Astrocyte (in vitro differentiated cells and primary cell): ENCODE data around the gene CCDC88B. TPM values are rescaled to one million over a fixed set of nuclear protein-coding genes. Genes with fewer than 3 reads are reported as not detected.

Experiments
- DNase-seq: peaks from one replicate; pipeline ENCODE4 v3.0.0-alpha.2; 2010; ENCODE audit warnings: low read depth
- FAIRE-seq: peaks from 2 replicates; lab custom pipeline; 2011; peaks lifted over from hg19 to GRCh38; lab: Jason Lieb, UNC
- H2AFZ ChIP-seq: 2 replicates; pipeline ENCODE4 v1.6.0; 2012; ENCODE audit warnings: low read depth, low read length, inconsistent platforms
- H3K27ac ChIP-seq: 2 replicates; pipeline ENCODE4 v1.5.1; 2011; ENCODE audit warnings: low read depth, low read length, inconsistent platforms
- H3K27me3 ChIP-seq: 2 replicates; pipeline ENCODE4 v1.6.0; 2011; ENCODE audit warnings: low read length, inconsistent platforms; ENCODE audit not compliant: insufficient read depth
- H3K36me3 ChIP-seq: 2 replicates; pipeline ENCODE4 v1.5.1; 2011; ENCODE audit warnings: low read length, inconsistent platforms; ENCODE audit not compliant: insufficient read depth
- H3K4me1 ChIP-seq: 2 replicates; pipeline ENCODE4 v1.5.1; 2011; ENCODE audit warnings: low read length, inconsistent platforms; ENCODE audit not compliant: insufficient read depth
- H3K4me2 ChIP-seq: 2 replicates; pipeline ENCODE4 v1.6.0; 2012; ENCODE audit warnings: low read length, inconsistent platforms
- H3K4me3 ChIP-seq: 2 replicates; pipeline ENCODE4 v1.5.1; 2011; ENCODE audit warnings: low read depth, mild to moderate bottlenecking, low read length, inconsistent platforms; ENCODE audit not compliant: insufficient read depth
- H3K79me2 ChIP-seq: 2 replicates; pipeline ENCODE4 v1.6.0; 2012; ENCODE audit warnings: mild to moderate bottlenecking, low read length, inconsistent platforms; ENCODE audit not compliant: insufficient read depth
- H3K9ac ChIP-seq: 2 replicates; pipeline ENCODE4 v1.6.0; 2012; ENCODE audit warnings: mild to moderate bottlenecking, low read length, inconsistent platforms
- H3K9me3 ChIP-seq: 2 replicates; pipeline ENCODE4 v1.5.1; 2012; ENCODE audit warnings: low read depth, mild to moderate bottlenecking, low read length, inconsistent platforms; ENCODE audit not compliant: insufficient read depth
- H4K20me1 ChIP-seq: 2 replicates; pipeline ENCODE4 v1.6.0; 2012; ENCODE audit warnings: low read length, inconsistent platforms; ENCODE audit not compliant: insufficient read depth
- H3K27ac Mint-ChIP-seq: one replicate; pipeline ENCODE4 v1.8.0; 2021; ENCODE audit warnings: mild to moderate bottlenecking, mixed read lengths; ENCODE audit not compliant: unreplicated experiment
- H3K27me3 Mint-ChIP-seq: one replicate; pipeline ENCODE4 v1.8.0; 2021; ENCODE audit warnings: low read depth, mixed read lengths; ENCODE audit not compliant: unreplicated experiment
- H3K36me3 Mint-ChIP-seq: one replicate; pipeline ENCODE4 v1.8.0; 2021; ENCODE audit warnings: low read depth, mixed read lengths; ENCODE audit not compliant: unreplicated experiment
- H3K4me1 Mint-ChIP-seq: one replicate; pipeline ENCODE4 v1.8.0; 2021; ENCODE audit warnings: low read depth, mixed read lengths; ENCODE audit not compliant: unreplicated experiment
- H3K4me3 Mint-ChIP-seq: one replicate; pipeline ENCODE4 v1.8.0; 2021; ENCODE audit warnings: mild to moderate bottlenecking, moderate library complexity, mixed read lengths; ENCODE audit not compliant: unreplicated experiment
- H3K9me3 Mint-ChIP-seq: one replicate; pipeline ENCODE4 v1.8.0; 2021; ENCODE audit warnings: mild to moderate bottlenecking, mixed read lengths; ENCODE audit not compliant: unreplicated experiment
- EZH2 ChIP-seq: IDR thresholded peaks from 2 replicates; pipeline ENCODE4 v1.6.1; 2012; ENCODE audit warnings: mild to moderate bottlenecking, low read length, inconsistent platforms; ENCODE audit not compliant: insufficient read depth
- total RNA-seq: library from RNA; stranded (reverse); gene quantifications from 2 replicates; pipeline ENCODE4 v1.2.1, GENCODE V29; 2021
- TF ChIP-seq, protein P1 (sequence below): IDR thresholded peaks from 2 replicates; pipeline ENCODE4 v1.5.1; 2011; ENCODE audit warnings: low read depth, mild to moderate bottlenecking, inconsistent platforms, low read length, moderate library complexity; ENCODE audit not compliant: insufficient read depth

The CCDC88B gene
- total RNA-seq, 1 donor from 2014 or later: 1.2 TPM

- H3K9me3 Mint-ChIP-seq: no peaks in the 10 kb centered on the region
- peaks cover 3% of the 10 kb centered on the region for H3K36me3 ChIP-seq
- DNase-seq (peak; percentile 98), FAIRE-seq (peak; percentile 98)
- no peaks in the 10 kb centered on the region for H3K27me3 ChIP-seq
- H3K27ac Mint-ChIP-seq: peak within 1 kb of the TSS; percentile 95
- H3K9me3 ChIP-seq: no peaks in the 10 kb centered on the region
- peaks cover 7% of the 10 kb centered on the region for H3K4me1 ChIP-seq
- H3K4me3 Mint-ChIP-seq: peak within 1 kb of the TSS; percentile 96
- peak within 1 kb of the TSS; percentile 82 for H2AFZ ChIP-seq
- peaks cover 20% of the 10 kb centered on the region for H3K4me1 Mint-ChIP-seq
- H3K27me3 Mint-ChIP-seq: no peaks in the 10 kb centered on the region
- H3K36me3 Mint-ChIP-seq: peaks cover 24% of the 10 kb centered on the region
- peak within 1 kb of the TSS; percentile 91 for H3K9ac ChIP-seq
- TF ChIP-seq, protein P1, sequence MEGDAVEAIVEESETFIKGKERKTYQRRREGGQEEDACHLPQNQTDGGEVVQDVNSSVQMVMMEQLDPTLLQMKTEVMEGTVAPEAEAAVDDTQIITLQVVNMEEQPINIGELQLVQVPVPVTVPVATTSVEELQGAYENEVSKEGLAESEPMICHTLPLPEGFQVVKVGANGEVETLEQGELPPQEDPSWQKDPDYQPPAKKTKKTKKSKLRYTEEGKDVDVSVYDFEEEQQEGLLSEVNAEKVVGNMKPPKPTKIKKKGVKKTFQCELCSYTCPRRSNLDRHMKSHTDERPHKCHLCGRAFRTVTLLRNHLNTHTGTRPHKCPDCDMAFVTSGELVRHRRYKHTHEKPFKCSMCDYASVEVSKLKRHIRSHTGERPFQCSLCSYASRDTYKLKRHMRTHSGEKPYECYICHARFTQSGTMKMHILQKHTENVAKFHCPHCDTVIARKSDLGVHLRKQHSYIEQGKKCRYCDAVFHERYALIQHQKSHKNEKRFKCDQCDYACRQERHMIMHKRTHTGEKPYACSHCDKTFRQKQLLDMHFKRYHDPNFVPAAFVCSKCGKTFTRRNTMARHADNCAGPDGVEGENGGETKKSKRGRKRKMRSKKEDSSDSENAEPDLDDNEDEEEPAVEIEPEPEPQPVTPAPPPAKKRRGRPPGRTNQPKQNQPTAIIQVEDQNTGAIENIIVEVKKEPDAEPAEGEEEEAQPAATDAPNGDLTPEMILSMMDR: no peak
- no peak for TF ChIP-seq EZH2
- H3K79me2 ChIP-seq: peaks cover 28% of the 10 kb centered on the region
- H3K4me3 ChIP-seq: peak within 1 kb of the TSS; percentile 84
- H3K4me2 ChIP-seq: peak within 1 kb of the TSS; percentile 99
- H3K27ac ChIP-seq: peak within 1 kb of the TSS; percentile 94
- peaks cover 23% of the 10 kb centered on the region for H4K20me1 ChIP-seq
Measured at GRCh38 chr11:64317325-64317960, 22.6 kb upstream of the CCDC88B start, which contains the start of gene TRMT112. Gene TRMT112, minus strand, starts transcription at chr11:64317559. Its CDS starts 33 bp downstream, at chr11:64317526.

- Mint-ChIP-seq H3K4me3 (peak within 1 kb of the TSS; percentile 96), H3K27me3 (no peaks in the 10 kb centered on the region)
- no peak for FAIRE-seq
Measured at GRCh38 chr11:64317961-64318765, 21.8 kb upstream of the CCDC88B start, which contains the start of gene PRDX5. Gene PRDX5, plus strand, starts transcription at chr11:64318121. Its CDS starts 95 bp downstream, at chr11:64318216.

More at GRCh38 chr11:64317961-64318765, 21.8 kb upstream of the CCDC88B start, which contains the start of gene PRDX5:
- peak within 1 kb of the TSS; percentile 91 for H3K9ac ChIP-seq
- H3K36me3 ChIP-seq: peaks cover 3% of the 10 kb centered on the region
- TF ChIP-seq EZH2: no peak
- TF ChIP-seq, protein P1: no peak
- peak within 1 kb of the TSS; percentile 84 for H3K4me3 ChIP-seq
- Mint-ChIP-seq H3K9me3 (no peaks in the 10 kb centered on the region), H3K36me3 (peaks cover 22% of the 10 kb centered on the region), H3K4me1 (peaks cover 23% of the 10 kb centered on the region), H3K27ac (peak within 1 kb of the TSS; percentile 95)
- H3K9me3 ChIP-seq: no peaks in the 10 kb centered on the region
- peak within 1 kb of the TSS; percentile 82 for H2AFZ ChIP-seq
- no peaks in the 10 kb centered on the region for H3K27me3 ChIP-seq
- H3K27ac ChIP-seq: peak within 1 kb of the TSS; percentile 94
- peak within 1 kb of the TSS; percentile 99 for H3K4me2 ChIP-seq
- peaks cover 28% of the 10 kb centered on the region for H4K20me1 ChIP-seq
- DNase-seq: peak; percentile 87
- H3K4me1 ChIP-seq: peaks cover 7% of the 10 kb centered on the region
- peaks cover 28% of the 10 kb centered on the region for H3K79me2 ChIP-seq
